H9 (cell line): Measurements from ENCODE around the gene ANKS1B. TPM values are rescaled to one million over a fixed set of nuclear protein-coding genes. Genes with fewer than 3 reads are reported as not detected.
"Not testable (repeated sequence)": the region's sequence is repeated elsewhere in the genome, so short reads cannot be mapped to it uniquely, and the experiment has no call there.

Experiments used
- DNase-seq: peaks from one replicate; pipeline ENCODE4 v3.0.0-alpha.2; 2017
- H2AFZ ChIP-seq: one replicate; pipeline ENCODE4 v1.6.1; 2013; ENCODE audit warnings: mild to moderate bottlenecking, low read length, control low read depth, moderate library complexity
- H2AK5ac ChIP-seq: 2 replicates; pipeline ENCODE4 v1.6.1; 2013; ENCODE audit warnings: low read length, control low read depth, mixed read lengths; ENCODE audit not compliant: insufficient read length
- H2BK120ac ChIP-seq: one replicate; pipeline ENCODE4 v1.6.1; 2013; ENCODE audit warnings: low read depth, mild to moderate bottlenecking, low read length, control low read depth, inconsistent platforms; ENCODE audit not compliant: poor library complexity, severe bottlenecking
- H2BK12ac ChIP-seq: 2 replicates; pipeline ENCODE4 v1.6.1; 2013; ENCODE audit warnings: low read length, control low read depth, mixed read lengths, low read depth; ENCODE audit not compliant: insufficient read length
- H2BK15ac ChIP-seq: 2 replicates; pipeline ENCODE4 v1.6.1; 2013; ENCODE audit warnings: low read depth, low read length, control low read depth
- H2BK20ac ChIP-seq: one replicate; pipeline ENCODE4 v1.6.1; 2013; ENCODE audit warnings: low read depth, mild to moderate bottlenecking, low read length, control low read depth, inconsistent platforms; ENCODE audit not compliant: poor library complexity, severe bottlenecking
- H2BK5ac ChIP-seq: 2 replicates; pipeline ENCODE4 v1.6.1; 2013; ENCODE audit warnings: low read length, control low read depth, mixed read lengths; ENCODE audit not compliant: insufficient read length
- H3K14ac ChIP-seq: 2 replicates; pipeline ENCODE4 v1.6.1; 2013; ENCODE audit warnings: low read length, control low read depth; ENCODE audit not compliant: insufficient read depth
- H3K18ac ChIP-seq: 2 replicates; pipeline ENCODE4 v1.6.1; 2013; ENCODE audit warnings: low read depth, mild to moderate bottlenecking, mixed read lengths, low read length, control low read depth; ENCODE audit not compliant: insufficient read length
- H3K23ac ChIP-seq: 2 replicates; pipeline ENCODE4 v1.6.1; 2013; ENCODE audit warnings: low read length, control low read depth, mixed read lengths, low read depth; ENCODE audit not compliant: insufficient read length
- H3K23me2 ChIP-seq: 2 replicates; pipeline ENCODE4 v1.6.1; 2013; ENCODE audit warnings: low read depth, mild to moderate bottlenecking, mixed read lengths, low read length, control low read depth; ENCODE audit not compliant: insufficient read length, poor library complexity, severe bottlenecking
- H3K27ac ChIP-seq: 2 replicates; pipeline ENCODE4 v1.5.1; 2013; ENCODE audit warnings: low read length, control low read depth, mixed read lengths, low read depth; ENCODE audit not compliant: insufficient read length
- H3K27me3 ChIP-seq: 2 replicates; pipeline ENCODE4 v1.6.1; 2013; ENCODE audit warnings: low read length, control low read depth, inconsistent platforms; ENCODE audit not compliant: insufficient read depth
- H3K4ac ChIP-seq: 2 replicates; pipeline ENCODE4 v1.6.1; 2013; ENCODE audit warnings: low read depth, mild to moderate bottlenecking, control low read depth, inconsistent platforms, low read length, moderate library complexity
- H3K4me1 ChIP-seq: 2 replicates; pipeline ENCODE4 v1.6.1; 2013; ENCODE audit warnings: low read length, control low read depth, inconsistent platforms; ENCODE audit not compliant: insufficient read depth
- H3K4me2 ChIP-seq: 2 replicates; pipeline ENCODE4 v1.6.1; 2013; ENCODE audit warnings: low read length, control low read depth, mixed read lengths; ENCODE audit not compliant: insufficient read length, insufficient read depth
- H3K56ac ChIP-seq: 2 replicates; pipeline ENCODE4 v1.6.1; 2013; ENCODE audit warnings: low read depth, mild to moderate bottlenecking, mixed read lengths, low read length, control low read depth; ENCODE audit not compliant: insufficient read length
- H3K79me1 ChIP-seq: 2 replicates; pipeline ENCODE4 v1.6.1; 2013; ENCODE audit warnings: low read depth, mild to moderate bottlenecking, moderate library complexity, low read length, control low read depth, inconsistent platforms; ENCODE audit not compliant: insufficient read depth, poor library complexity, severe bottlenecking
- H3K79me2 ChIP-seq: 2 replicates; pipeline ENCODE4 v1.6.1; 2013; ENCODE audit warnings: low read length, control low read depth, inconsistent platforms; ENCODE audit not compliant: insufficient read depth
- H3K9ac ChIP-seq: 2 replicates; pipeline ENCODE4 v1.6.1; 2013; ENCODE audit warnings: low read length, control low read depth, mixed read lengths; ENCODE audit not compliant: insufficient read length; ENCODE audit errors: extremely low read depth
- H3K9me3 ChIP-seq: one replicate; pipeline ENCODE4 v1.6.1; 2013; ENCODE audit warnings: low read depth, low read length, inconsistent platforms; ENCODE audit not compliant: control insufficient read depth
- H3T11ph ChIP-seq: one replicate; pipeline ENCODE4 v1.6.1; 2013; ENCODE audit warnings: mild to moderate bottlenecking, low read length, control low read depth, inconsistent platforms
- H4K20me1 ChIP-seq: one replicate; pipeline ENCODE4 v1.6.1; 2013; ENCODE audit not compliant: control insufficient read depth, insufficient read length, insufficient read depth
- H4K5ac ChIP-seq: 2 replicates; pipeline ENCODE4 v1.6.1; 2013; ENCODE audit warnings: low read depth, mild to moderate bottlenecking, mixed read lengths, low read length, control low read depth; ENCODE audit not compliant: insufficient read length
- H4K8ac ChIP-seq: replicated peaks from 2 replicates; pipeline ENCODE4 v1.6.1; 2013; ENCODE audit warnings: low read length, control low read depth, mixed read lengths, low read depth; ENCODE audit not compliant: insufficient read length
- H4K91ac ChIP-seq: 2 replicates; pipeline ENCODE4 v1.6.1; 2013; ENCODE audit warnings: low read depth, mild to moderate bottlenecking, moderate library complexity, mixed read lengths, low read length, control low read depth; ENCODE audit not compliant: insufficient read length
- H3K27ac Mint-ChIP-seq, 3 experiments: 2 replicates in 2 of 3; 3 replicates in 1 of 3; pipeline ENCODE4 v1.8.0; 2020 to 2021; ENCODE audit warnings: mixed read lengths in 3 of 3, mild to moderate bottlenecking in 1 of 3, moderate library complexity in 1 of 3
- H3K27me3 Mint-ChIP-seq: 2 replicates; pipeline ENCODE4 v1.8.0; 2021; ENCODE audit warnings: low read depth, mild to moderate bottlenecking, moderate library complexity, mixed read lengths
- H3K36me3 Mint-ChIP-seq, 3 experiments: 2 replicates in 2 of 3; 3 replicates in 1 of 3; pipeline ENCODE4 v1.8.0; 2020 to 2021; ENCODE audit warnings: low read depth in 3 of 3, mixed read lengths in 3 of 3; ENCODE audit not compliant: insufficient read depth in 1 of 3
- H3K4me1 Mint-ChIP-seq, 2 experiments: 2 replicates each; pipeline ENCODE4 v1.8.0; 2020; ENCODE audit warnings: mixed read lengths in 2 of 2
- H3K4me3 Mint-ChIP-seq, 2 experiments: 2 replicates in 1 of 2; 3 replicates in 1 of 2; pipeline ENCODE4 v1.8.0; 2020 to 2021; ENCODE audit warnings: mild to moderate bottlenecking in 2 of 2, mixed read lengths in 2 of 2, moderate library complexity in 1 of 2
- H3K9me3 Mint-ChIP-seq, 2 experiments: 2 replicates in 1 of 2; 3 replicates in 1 of 2; pipeline ENCODE4 v1.8.0; 2020; ENCODE audit warnings: mild to moderate bottlenecking in 2 of 2, mixed read lengths in 2 of 2, moderate library complexity in 1 of 2
- CTCF ChIP-seq: fragments of 200-600 bp; sonication (generic); conservative IDR thresholded peaks from 3 replicates; pipeline ENCODE4 v1.8.0; 2021; ENCODE audit warnings: antibody characterized with exemption, mild to moderate bottlenecking
- WGBS: extraction: QIAGEN DNeasy Blood & Tissue Kit; methylation state at CpG from one replicate; pipeline ENCODE4 v1.1.7; 2013; ENCODE audit warnings: missing lambda C conversion rate, low lambda C conversion rate, mixed read lengths; ENCODE audit not compliant: insufficient read length; ENCODE audit errors: extremely low coverage; 5-methylcytosine and 5-hydroxymethylcytosine counted together
- total RNA-seq: library from RNA; stranded (reverse); gene quantifications from 2 replicates; pipeline ENCODE4 v1.2.1, GENCODE V29; 2021

The ANKS1B gene
- total RNA-seq, 1 experiment from 2014 or later, result 4.1 TPM

DNA sequence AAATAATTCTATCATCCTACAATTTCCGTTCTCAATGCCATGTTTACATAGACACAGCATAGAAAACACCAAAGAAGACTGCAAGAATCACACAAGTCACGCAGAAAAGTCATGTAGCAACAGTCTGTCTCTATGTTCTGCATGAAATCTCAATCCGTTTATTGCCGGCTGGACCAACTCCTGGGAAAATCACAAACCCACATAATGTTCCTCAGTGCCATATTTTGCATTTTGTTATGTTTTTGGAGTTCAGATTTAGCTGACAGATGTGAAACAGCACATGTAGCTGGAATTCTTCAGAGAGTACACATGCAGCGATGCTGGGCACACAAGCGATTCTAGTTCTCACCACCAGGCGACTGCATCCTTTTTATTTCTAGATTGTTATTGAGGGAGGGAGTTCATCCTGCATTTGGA, 1146.5 kb downstream of the ANKS1B start:
- H3K36me3 Mint-ChIP-seq, result peaks cover 0 to 3% (median 0%) of the 10 kb centered on the region in 3 experiments; a peak in 2 of 7 replicates
- no peak overlapping the region for H2BK120ac ChIP-seq
- H4K8ac ChIP-seq, result no peak overlapping the region
- no peaks in the 10 kb centered on the region for H3K23me2 ChIP-seq
- no CpG with 5 or more reads among the region's 7 CpGs for WGBS
- no peak overlapping the region for H3K14ac ChIP-seq
- no peaks in the 10 kb centered on the region for H3K27me3 ChIP-seq
- peak; percentile 74 for TF ChIP-seq CTCF
- H3K9ac ChIP-seq, result no peak overlapping the region
- H4K5ac ChIP-seq, result no peak overlapping the region
- H3K4me1 ChIP-seq, result peaks cover 7% of the 10 kb centered on the region
- H3K79me2 ChIP-seq, result no peaks in the 10 kb centered on the region
- peak overlapping the region; percentile 66 for H2BK12ac ChIP-seq
- no peak for DNase-seq
- no peak overlapping the region for H2AFZ ChIP-seq
- H3K27ac ChIP-seq, result peak overlapping the region; percentile 5
- H2BK15ac ChIP-seq, result no peak overlapping the region
- no peaks in the 10 kb centered on the region for H3K79me1 ChIP-seq
- H3K56ac ChIP-seq, result no peak overlapping the region
- no peaks in the 10 kb centered on the region for H3K9me3 ChIP-seq
- no peak overlapping the region for H3K4me2 ChIP-seq
- no peak overlapping the region for H3K18ac ChIP-seq
- no peak overlapping the region for H2AK5ac ChIP-seq
- no peak overlapping the region for H4K91ac ChIP-seq
- no peaks in the 10 kb centered on the region for H3K27me3 Mint-ChIP-seq
- H3K4me1 Mint-ChIP-seq, result peaks cover 16 to 27% of the 10 kb centered on the region in 2 experiments
- no peak overlapping the region for H2BK20ac ChIP-seq
- peak overlapping the region in 2 of 3 experiments; percentile 22 to 66; a peak in 5 of 7 replicates for H3K27ac Mint-ChIP-seq
- H3K9me3 Mint-ChIP-seq, result no peaks in the 10 kb centered on the region; a peak in 1 of 5 replicates
- H3T11ph ChIP-seq, result no peak overlapping the region
- H2BK5ac ChIP-seq, result no peak overlapping the region
- H3K4ac ChIP-seq, result no peak overlapping the region
- H4K20me1 ChIP-seq, result no peaks in the 10 kb centered on the region
- H3K23ac ChIP-seq, result no peak overlapping the region
- H3K4me3 Mint-ChIP-seq, result no peak overlapping the region

DNA sequence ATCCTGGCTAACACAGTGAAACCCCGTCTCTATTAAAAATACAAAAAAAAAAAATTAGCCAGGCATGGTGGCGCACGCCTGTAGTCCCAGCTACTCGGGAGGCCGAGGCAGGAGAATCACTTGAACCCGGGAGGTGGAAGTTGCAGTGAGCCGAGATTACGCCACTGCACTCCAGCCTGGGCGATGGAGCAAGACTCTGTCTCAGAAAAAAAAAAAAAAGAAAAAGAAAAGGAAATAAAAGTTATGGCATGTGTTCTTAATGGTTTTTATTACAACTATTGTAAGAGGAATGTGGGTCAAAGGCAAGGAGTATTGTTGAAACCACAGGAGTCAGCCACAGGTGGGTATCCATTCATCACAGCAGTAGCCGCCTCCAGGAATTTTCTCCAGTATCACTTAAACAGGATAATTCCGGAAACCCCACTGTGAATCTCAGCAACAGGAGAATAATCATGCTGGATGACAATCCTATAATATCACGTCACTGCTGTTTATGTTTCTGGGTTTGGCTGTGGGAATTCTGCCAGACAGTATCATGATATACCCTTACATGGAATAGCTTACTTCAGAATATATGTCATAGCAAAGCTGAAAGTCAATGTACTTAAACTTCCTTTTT, 1147.5 kb downstream of the ANKS1B start:
- not testable (repeated sequence) for H3K36me3 Mint-ChIP-seq, H3K79me1 ChIP-seq, H2BK120ac ChIP-seq, H3K56ac ChIP-seq, H3K9ac ChIP-seq, H4K5ac ChIP-seq, H3K4ac ChIP-seq, H2AK5ac ChIP-seq, H4K8ac ChIP-seq, H2BK15ac ChIP-seq, H4K20me1 ChIP-seq, H2AFZ ChIP-seq, H4K91ac ChIP-seq, H3K9me3 ChIP-seq, H3K79me2 ChIP-seq, H3K4me3 Mint-ChIP-seq, H3K4me2 ChIP-seq, H2BK12ac ChIP-seq, H3K4me1 ChIP-seq, H3K18ac ChIP-seq, H3K23ac ChIP-seq, H3K9me3 Mint-ChIP-seq, H3K23me2 ChIP-seq, H3K14ac ChIP-seq, H2BK20ac ChIP-seq, H2BK5ac ChIP-seq, H3K27me3 Mint-ChIP-seq, H3T11ph ChIP-seq, H3K27ac Mint-ChIP-seq, DNase-seq, H3K27ac ChIP-seq, H3K27me3 ChIP-seq
- H3K4me1 Mint-ChIP-seq, result peaks cover 16 to 31% of the 10 kb centered on the region in 2 experiments
- WGBS, result no CpG with 5 or more reads among the region's 12 CpGs
